ENCODE results near the gene IL13. TPM values are rescaled to one million over a fixed set of nuclear protein-coding genes. Genes with fewer than 3 reads are reported as not detected.

Gene IL13
- total RNA-seq, 1 donor from 2014 or later: not detected

DNA sequence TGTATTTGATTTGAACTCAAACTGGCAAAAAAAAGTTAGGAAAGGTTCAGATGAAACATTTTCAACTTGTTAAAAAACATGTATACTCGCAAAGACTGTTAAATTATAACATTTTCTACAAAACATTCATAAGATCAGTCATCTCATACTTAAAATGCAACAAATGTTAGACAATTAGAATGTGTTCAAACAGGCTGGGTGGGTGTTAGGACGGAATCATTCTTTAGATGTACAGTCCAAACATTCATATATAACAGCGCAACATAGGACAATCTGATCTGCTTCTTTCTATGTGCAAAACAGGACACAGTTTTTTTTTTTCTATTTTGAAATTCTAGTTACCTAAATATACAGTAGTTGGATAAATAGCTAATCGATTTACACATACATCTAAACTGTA is 38.0 kb downstream of the IL13 start:
- H3K27me3 Mint-ChIP-seq (ENCODE audit: unreplicated experiment): no peaks in the 10 kb centered on the region
- TF ChIP-seq, protein P1, sequence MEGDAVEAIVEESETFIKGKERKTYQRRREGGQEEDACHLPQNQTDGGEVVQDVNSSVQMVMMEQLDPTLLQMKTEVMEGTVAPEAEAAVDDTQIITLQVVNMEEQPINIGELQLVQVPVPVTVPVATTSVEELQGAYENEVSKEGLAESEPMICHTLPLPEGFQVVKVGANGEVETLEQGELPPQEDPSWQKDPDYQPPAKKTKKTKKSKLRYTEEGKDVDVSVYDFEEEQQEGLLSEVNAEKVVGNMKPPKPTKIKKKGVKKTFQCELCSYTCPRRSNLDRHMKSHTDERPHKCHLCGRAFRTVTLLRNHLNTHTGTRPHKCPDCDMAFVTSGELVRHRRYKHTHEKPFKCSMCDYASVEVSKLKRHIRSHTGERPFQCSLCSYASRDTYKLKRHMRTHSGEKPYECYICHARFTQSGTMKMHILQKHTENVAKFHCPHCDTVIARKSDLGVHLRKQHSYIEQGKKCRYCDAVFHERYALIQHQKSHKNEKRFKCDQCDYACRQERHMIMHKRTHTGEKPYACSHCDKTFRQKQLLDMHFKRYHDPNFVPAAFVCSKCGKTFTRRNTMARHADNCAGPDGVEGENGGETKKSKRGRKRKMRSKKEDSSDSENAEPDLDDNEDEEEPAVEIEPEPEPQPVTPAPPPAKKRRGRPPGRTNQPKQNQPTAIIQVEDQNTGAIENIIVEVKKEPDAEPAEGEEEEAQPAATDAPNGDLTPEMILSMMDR (IDR thresholded peaks at IDR 0.05; ENCODE audit: partially characterized antibody, unreplicated experiment): no peak
- no peak for DNase-seq
- H3K4me1 Mint-ChIP-seq (ENCODE audit: low read depth, unreplicated experiment): no peaks in the 10 kb centered on the region
- H3K4me3 Mint-ChIP-seq (ENCODE audit: unreplicated experiment): no peak overlapping the region
- H3K36me3 Mint-ChIP-seq (ENCODE audit: unreplicated experiment): no peaks in the 10 kb centered on the region
- H3K9me3 Mint-ChIP-seq (ENCODE audit: unreplicated experiment): no peaks in the 10 kb centered on the region
- H3K27ac Mint-ChIP-seq (ENCODE audit: unreplicated experiment): no peak overlapping the region

DNA sequence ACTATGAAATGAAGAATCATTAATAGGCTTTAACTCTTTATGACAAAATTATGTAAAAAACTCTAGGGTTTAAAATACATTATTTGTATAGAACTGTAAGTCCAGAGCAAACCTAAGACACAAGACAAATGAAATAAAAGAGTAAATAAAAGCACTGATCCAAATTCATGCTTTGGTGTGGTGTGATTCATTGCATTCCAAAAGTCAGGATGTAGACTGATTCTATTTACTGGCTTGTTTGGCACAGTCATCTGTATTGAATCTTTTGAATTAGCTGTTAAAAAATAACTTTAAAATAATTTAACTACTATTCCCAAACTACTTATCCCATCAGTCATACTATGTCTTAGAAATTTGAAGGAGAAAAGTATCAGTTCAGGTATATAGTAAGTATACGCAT is 46.9 kb downstream of the IL13 start:
- H3K9me3 Mint-ChIP-seq (ENCODE audit: unreplicated experiment): no peaks in the 10 kb centered on the region
- H3K27me3 Mint-ChIP-seq (ENCODE audit: unreplicated experiment): no peaks in the 10 kb centered on the region
- TF ChIP-seq, protein P1 (IDR thresholded peaks at IDR 0.05; ENCODE audit: partially characterized antibody, unreplicated experiment): no peak
- H3K27ac Mint-ChIP-seq (ENCODE audit: unreplicated experiment): no peak overlapping the region
- no peaks in the 10 kb centered on the region for H3K4me1 Mint-ChIP-seq (ENCODE audit: low read depth, unreplicated experiment)
- no peaks in the 10 kb centered on the region for H3K36me3 Mint-ChIP-seq (ENCODE audit: unreplicated experiment)
- no peak for DNase-seq
- no peak overlapping the region for H3K4me3 Mint-ChIP-seq (ENCODE audit: unreplicated experiment)

DNA sequence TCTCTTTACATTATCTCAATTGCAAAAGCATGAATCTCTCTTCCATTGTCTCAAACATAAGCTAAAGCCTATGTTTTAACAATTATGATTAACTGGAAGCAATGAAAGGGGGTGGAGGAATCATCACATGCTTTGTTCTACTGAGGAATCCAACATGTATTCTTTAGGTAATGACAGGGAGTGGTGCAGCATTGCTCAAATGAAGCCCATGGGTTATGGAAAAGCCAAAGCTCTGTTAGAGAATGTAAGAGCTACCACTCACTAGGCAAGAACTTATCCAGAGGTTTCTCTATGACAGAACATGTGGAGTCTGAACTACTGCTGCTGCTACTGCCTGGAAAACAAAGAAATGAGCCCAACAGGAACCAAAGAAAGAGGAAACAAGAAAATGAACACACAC is 50.7 kb downstream of the IL13 start:
- no peak overlapping the region for H3K27ac Mint-ChIP-seq (ENCODE audit: unreplicated experiment)

More for the DNA sequence above, 50.7 kb downstream of the IL13 start:
- DNase-seq: no peak
- no peak overlapping the region for H3K4me3 Mint-ChIP-seq (ENCODE audit: unreplicated experiment)
- H3K4me1 Mint-ChIP-seq (ENCODE audit: low read depth, unreplicated experiment): no peaks in the 10 kb centered on the region
- no peaks in the 10 kb centered on the region for H3K27me3 Mint-ChIP-seq (ENCODE audit: unreplicated experiment)
- TF ChIP-seq, protein P1 (IDR thresholded peaks at IDR 0.05; ENCODE audit: partially characterized antibody, unreplicated experiment): no peak
- H3K36me3 Mint-ChIP-seq (ENCODE audit: unreplicated experiment): no peaks in the 10 kb centered on the region
- peaks cover 2% of the 10 kb centered on the region for H3K9me3 Mint-ChIP-seq (ENCODE audit: unreplicated experiment)

Other genes with a start within 250 kb of the IL13 start
- gene IRF1, start 167.4 kb upstream of the IL13 start, total RNA-seq (ENCODE audit: unreplicated experiment): 2.8 TPM
- gene IL5, start 114.7 kb upstream of the IL13 start, total RNA-seq (ENCODE audit: unreplicated experiment): not detected
- 34.9 TPM for gene RAD50, start 101.2 kb upstream of the IL13 start, total RNA-seq (ENCODE audit: unreplicated experiment)
- gene IL4, start 15.8 kb downstream of the IL13 start, total RNA-seq (ENCODE audit: unreplicated experiment): not detected
- gene KIF3A, start 79.4 kb downstream of the IL13 start, total RNA-seq (ENCODE audit: unreplicated experiment): 42.4 TPM
- 0.17 TPM for gene CCNI2, start 89.3 kb downstream of the IL13 start, total RNA-seq (ENCODE audit: unreplicated experiment)
- gene SEPTIN8, start 119.1 kb downstream of the IL13 start, total RNA-seq (ENCODE audit: unreplicated experiment): 26.9 TPM
- gene SOWAHA, start 155.1 kb downstream of the IL13 start, total RNA-seq (ENCODE audit: unreplicated experiment): 0.12 TPM
- 5.1 TPM for gene SHROOM1, start 172.5 kb downstream of the IL13 start, total RNA-seq (ENCODE audit: unreplicated experiment)
- 0.69 TPM for gene GDF9, start 208.3 kb downstream of the IL13 start, total RNA-seq (ENCODE audit: unreplicated experiment)
- gene UQCRQ, start 208.5 kb downstream of the IL13 start, total RNA-seq (ENCODE audit: unreplicated experiment): 163 TPM
- 2.5 TPM for gene LEAP2, start 215.5 kb downstream of the IL13 start, total RNA-seq (ENCODE audit: unreplicated experiment)

Measured in glutamatergic neuron (in vitro differentiated cells).